Activated CD8-positive, alpha-beta T cell treated with anti-CD3 and anti-CD28 coated beads for 36 hours (primary cell): Measurements from ENCODE around the gene CHD9NB. TPM values are rescaled to one million over a fixed set of nuclear protein-coding genes. Genes with fewer than 3 reads are reported as not detected.

Experiments
- ATAC-seq: fragments of 200-7000 bp; cut with Tn5 transposase; one replicate; pipeline ENCODE4 v1.10.0; 2021; ENCODE audit warnings: mild to moderate bottlenecking, moderate library complexity
- CTCF ChIA-PET: fragments of 350-600 bp; sonication (Branson Sonifier 250); formaldehyde crosslinking; loops from one replicate; lab custom pipeline; 2021; ENCODE audit warnings: antibody characterized with exemption; lab: Charles Lee
- POLR2A ChIA-PET: fragments of 350-600 bp; sonication (Branson Sonifier 250); formaldehyde crosslinking; loops from one replicate; lab custom pipeline; 2021; ENCODE audit warnings: antibody characterized with exemption; lab: Charles Lee
- DNase-seq: peaks from one replicate; pipeline ENCODE4 v3.0.0-alpha.2; 2020
- H3K27ac Mint-ChIP-seq: one replicate; pipeline ENCODE4 v1.8.0; 2021; ENCODE audit warnings: mild to moderate bottlenecking, mixed read lengths
- H3K27me3 Mint-ChIP-seq: one replicate; pipeline ENCODE4 v1.8.0; 2021; ENCODE audit warnings: mixed read lengths
- H3K36me3 Mint-ChIP-seq: one replicate; pipeline ENCODE4 v1.8.0; 2021; ENCODE audit warnings: low read depth, mixed read lengths
- H3K4me1 Mint-ChIP-seq: one replicate; pipeline ENCODE4 v1.8.0; 2021; ENCODE audit warnings: low read depth, mixed read lengths
- H3K4me3 Mint-ChIP-seq: one replicate; pipeline ENCODE4 v1.8.0; 2021; ENCODE audit warnings: mild to moderate bottlenecking, moderate library complexity, mixed read lengths
- H3K9me3 Mint-ChIP-seq: one replicate; pipeline ENCODE4 v1.8.0; 2021; ENCODE audit warnings: mixed read lengths
- intact Hi-C: fragments of 100-400 bp; cut with micrococcal nuclease; formaldehyde crosslinking; loops from one replicate; pipeline ENCODE4 v1.10.0; 2022
- total RNA-seq, 2 experiments: library from RNA; stranded (reverse); gene quantifications; one replicate each; pipeline ENCODE4 v1.2.3, GENCODE V29; 2021
- TF ChIP-seq, protein P1 (sequence below): fragments of 200-600 bp; IDR thresholded peaks from one replicate; pipeline ENCODE4 v1.8.0; 2022; ENCODE audit warnings: antibody characterized with exemption, mild to moderate bottlenecking

CHD9NB gene
- total RNA-seq, 2 experiments from 2014 or later: 0.16 TPM; not detected in 1

DNA sequence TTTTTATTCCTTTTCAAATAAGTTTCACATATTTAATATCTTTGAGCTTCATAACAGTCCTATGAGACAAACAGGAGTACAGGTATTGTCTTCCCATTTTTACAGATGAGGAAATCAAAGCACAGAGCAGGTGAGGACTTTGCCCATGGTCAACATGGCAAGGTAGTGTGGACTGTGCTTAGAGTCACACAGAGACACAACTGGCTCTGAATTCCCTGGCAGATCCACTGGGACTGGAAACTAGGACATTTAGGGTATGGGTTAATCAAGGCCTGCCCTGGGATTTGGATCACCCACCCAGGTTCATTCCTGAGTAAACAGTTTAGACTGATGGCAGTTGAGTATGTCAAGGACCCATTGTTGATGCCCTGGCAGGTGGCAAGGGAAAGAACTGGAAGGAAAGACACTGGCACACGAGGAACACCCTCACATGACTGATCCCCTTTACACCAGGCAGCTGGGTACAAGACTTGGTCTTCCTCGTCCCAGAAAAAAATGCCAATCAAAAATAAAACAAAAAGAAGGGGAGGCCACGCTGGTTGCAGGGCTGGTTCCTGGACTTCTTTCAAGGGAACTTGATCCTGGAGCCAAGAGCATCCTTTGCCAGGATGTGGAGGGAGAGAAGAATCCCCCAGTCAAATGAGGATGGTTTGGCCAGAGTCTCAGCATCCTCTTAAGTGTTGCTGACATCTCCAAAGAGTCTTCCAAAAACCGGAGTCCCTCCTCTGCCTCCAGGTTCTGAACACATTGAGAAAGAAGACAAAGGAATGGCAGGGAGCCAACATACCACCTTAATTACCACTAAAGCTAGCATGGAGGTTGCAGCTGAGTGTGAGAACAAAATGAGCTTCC lies 37.0 kb upstream of the CHD9NB start:
- no peak for ATAC-seq
- H3K27ac Mint-ChIP-seq: no peak overlapping the region
- ChIA-PET POLR2A (no interaction called here), CTCF (interaction anchor here (0.6 to 1.3 kb wide), 2 partner anchors 10 to 355 kb away, joined by 3 read pairs; no protein-coding TSS in a partner anchor)
- no peak for DNase-seq
- H3K4me1 Mint-ChIP-seq: peaks cover 33% of the 10 kb centered on the region
- TF ChIP-seq, protein P1, sequence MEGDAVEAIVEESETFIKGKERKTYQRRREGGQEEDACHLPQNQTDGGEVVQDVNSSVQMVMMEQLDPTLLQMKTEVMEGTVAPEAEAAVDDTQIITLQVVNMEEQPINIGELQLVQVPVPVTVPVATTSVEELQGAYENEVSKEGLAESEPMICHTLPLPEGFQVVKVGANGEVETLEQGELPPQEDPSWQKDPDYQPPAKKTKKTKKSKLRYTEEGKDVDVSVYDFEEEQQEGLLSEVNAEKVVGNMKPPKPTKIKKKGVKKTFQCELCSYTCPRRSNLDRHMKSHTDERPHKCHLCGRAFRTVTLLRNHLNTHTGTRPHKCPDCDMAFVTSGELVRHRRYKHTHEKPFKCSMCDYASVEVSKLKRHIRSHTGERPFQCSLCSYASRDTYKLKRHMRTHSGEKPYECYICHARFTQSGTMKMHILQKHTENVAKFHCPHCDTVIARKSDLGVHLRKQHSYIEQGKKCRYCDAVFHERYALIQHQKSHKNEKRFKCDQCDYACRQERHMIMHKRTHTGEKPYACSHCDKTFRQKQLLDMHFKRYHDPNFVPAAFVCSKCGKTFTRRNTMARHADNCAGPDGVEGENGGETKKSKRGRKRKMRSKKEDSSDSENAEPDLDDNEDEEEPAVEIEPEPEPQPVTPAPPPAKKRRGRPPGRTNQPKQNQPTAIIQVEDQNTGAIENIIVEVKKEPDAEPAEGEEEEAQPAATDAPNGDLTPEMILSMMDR: no peak
- no peak overlapping the region for H3K4me3 Mint-ChIP-seq
- no peaks in the 10 kb centered on the region for H3K9me3 Mint-ChIP-seq
- intact Hi-C loops: no loop called here
- H3K36me3 Mint-ChIP-seq: peaks cover 2% of the 10 kb centered on the region
- H3K27me3 Mint-ChIP-seq: no peaks in the 10 kb centered on the region

GRCh38 chr16:53087101-53087500 lies 34.4 kb upstream of the CHD9NB start:
- Mint-ChIP-seq H3K4me1 (peaks cover 24% of the 10 kb centered on the region), H3K27me3 (no peaks in the 10 kb centered on the region), H3K36me3 (peaks cover 3% of the 10 kb centered on the region), H3K9me3 (no peaks in the 10 kb centered on the region), H3K4me3 (no peak overlapping the region), H3K27ac (no peak overlapping the region)
- intact Hi-C loops: no loop called here
- CTCF ChIA-PET: interaction anchor here (1.4 kb wide), 1 partner anchor 32 kb away, joined by 3 read pairs; the partner anchor contains the start of gene CHD9
- no peak for ATAC-seq
- no peak for DNase-seq
- POLR2A ChIA-PET: no interaction called here
- TF ChIP-seq, protein P1: no peak

DNA sequence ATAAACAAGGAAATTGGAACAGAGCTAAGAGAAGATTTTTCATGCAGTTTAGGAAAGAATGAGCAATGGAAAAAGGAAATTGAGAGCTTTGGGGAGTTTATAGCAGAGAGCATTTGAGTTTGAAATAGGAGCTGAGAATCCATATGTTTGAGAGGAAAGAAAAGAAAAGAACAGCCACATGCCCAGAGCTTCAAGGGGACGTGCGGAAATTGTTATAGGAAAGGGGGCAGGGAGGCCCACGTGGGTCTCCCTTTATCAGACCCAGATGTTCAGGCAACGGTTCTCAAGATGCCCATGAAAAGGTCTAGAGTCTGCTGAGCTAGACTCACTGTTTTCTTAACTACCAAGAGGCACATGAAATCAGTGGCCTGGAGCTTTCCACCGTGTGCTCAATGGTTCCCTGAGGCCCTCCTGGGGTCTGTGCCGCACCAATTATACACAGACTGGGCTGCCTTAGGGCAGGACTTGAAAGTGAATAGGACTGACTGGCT lies 33.3 kb upstream of the CHD9NB start:
- ATAC-seq (no peak), DNase-seq (no peak)
- intact Hi-C loops: no loop called here
- TF ChIP-seq, protein P1: no peak
- ChIA-PET CTCF (no interaction called here), POLR2A (interaction anchor here (1.3 kb wide), 1 partner anchor 13 kb away, joined by 4 read pairs; no protein-coding TSS in a partner anchor)
- H3K4me1 Mint-ChIP-seq: peaks cover 16% of the 10 kb centered on the region
- H3K27me3 Mint-ChIP-seq: no peaks in the 10 kb centered on the region
- peaks cover 3% of the 10 kb centered on the region for H3K36me3 Mint-ChIP-seq
- H3K9me3 Mint-ChIP-seq: no peaks in the 10 kb centered on the region
- H3K27ac Mint-ChIP-seq: no peak overlapping the region
- no peak overlapping the region for H3K4me3 Mint-ChIP-seq

DNA sequence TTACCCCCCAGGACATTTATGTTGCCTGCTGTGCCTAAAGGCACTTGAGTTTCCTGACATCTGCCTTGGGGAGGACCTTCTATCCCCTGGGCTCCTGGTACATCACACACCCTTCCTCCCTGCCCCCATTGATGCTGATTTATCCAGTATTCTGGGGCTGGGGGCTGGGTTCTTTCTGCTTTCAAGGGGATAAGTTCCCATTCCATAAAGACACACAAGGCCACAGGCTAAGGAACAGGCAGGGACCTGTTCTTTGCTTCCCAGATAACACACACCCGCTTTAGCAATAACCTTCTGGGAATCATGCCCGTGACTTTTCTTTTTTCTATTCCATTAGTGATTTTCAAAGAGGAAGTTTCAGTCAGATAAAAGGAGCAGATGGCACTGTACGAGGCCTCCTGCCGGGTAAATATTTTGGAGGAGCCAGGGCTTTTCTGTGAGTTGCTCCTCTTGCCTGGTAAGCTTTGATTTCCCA lies 32.7 kb upstream of the CHD9NB start:
- Mint-ChIP-seq H3K9me3 (no peaks in the 10 kb centered on the region), H3K27ac (no peak overlapping the region), H3K36me3 (peaks cover 3% of the 10 kb centered on the region), H3K4me3 (no peak overlapping the region), H3K27me3 (no peaks in the 10 kb centered on the region), H3K4me1 (peaks cover 16% of the 10 kb centered on the region)
- TF ChIP-seq, protein P1: no peak
- no peak for ATAC-seq
- ChIA-PET CTCF (no interaction called here), POLR2A (interaction anchor here (1.3 kb wide), 1 partner anchor 13 kb away, joined by 4 read pairs; no protein-coding TSS in a partner anchor)
- no peak for DNase-seq
- intact Hi-C loops: no loop called here
